ENCODE data around the gene CD68. TPM values are rescaled to one million over a fixed set of nuclear protein-coding genes. Genes with fewer than 3 reads are reported as not detected.

The CD68 gene
- total RNA-seq, 1 donor from 2014 or later, result 5.0 TPM

DNA sequence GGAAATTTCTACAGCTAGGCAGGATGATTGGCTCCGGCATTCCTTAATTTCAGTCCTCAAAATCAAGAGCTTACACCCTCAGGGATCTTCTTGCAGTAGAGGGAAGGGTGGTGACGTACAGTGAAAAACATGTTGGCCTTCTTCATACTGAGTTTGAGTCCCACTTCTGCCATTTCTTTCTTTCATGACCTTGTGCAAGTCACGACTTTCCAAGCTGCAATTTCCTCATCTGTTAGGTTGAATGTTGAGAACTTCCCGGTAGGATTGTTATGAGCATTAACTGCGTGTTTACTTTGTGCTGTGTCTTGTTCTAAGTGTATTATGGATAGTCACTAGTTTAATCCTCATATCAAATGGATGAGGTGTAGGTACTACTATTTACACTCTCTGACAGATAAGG, 9.9 kb upstream of the CD68 start:
- Mint-ChIP-seq H3K36me3 (peaks cover 25% of the 10 kb centered on the region), H3K27ac (no peak overlapping the region), H3K9me3 (no peaks in the 10 kb centered on the region), H3K4me3 (no peak overlapping the region), H3K4me1 (ENCODE audit: unreplicated experiment) (peaks cover 13% of the 10 kb centered on the region), H3K27me3 (peaks cover 6% of the 10 kb centered on the region)
- DNase-seq (ENCODE audit: extremely low spot score, unreplicated experiment), result no peak
- TF ChIP-seq, protein P1, sequence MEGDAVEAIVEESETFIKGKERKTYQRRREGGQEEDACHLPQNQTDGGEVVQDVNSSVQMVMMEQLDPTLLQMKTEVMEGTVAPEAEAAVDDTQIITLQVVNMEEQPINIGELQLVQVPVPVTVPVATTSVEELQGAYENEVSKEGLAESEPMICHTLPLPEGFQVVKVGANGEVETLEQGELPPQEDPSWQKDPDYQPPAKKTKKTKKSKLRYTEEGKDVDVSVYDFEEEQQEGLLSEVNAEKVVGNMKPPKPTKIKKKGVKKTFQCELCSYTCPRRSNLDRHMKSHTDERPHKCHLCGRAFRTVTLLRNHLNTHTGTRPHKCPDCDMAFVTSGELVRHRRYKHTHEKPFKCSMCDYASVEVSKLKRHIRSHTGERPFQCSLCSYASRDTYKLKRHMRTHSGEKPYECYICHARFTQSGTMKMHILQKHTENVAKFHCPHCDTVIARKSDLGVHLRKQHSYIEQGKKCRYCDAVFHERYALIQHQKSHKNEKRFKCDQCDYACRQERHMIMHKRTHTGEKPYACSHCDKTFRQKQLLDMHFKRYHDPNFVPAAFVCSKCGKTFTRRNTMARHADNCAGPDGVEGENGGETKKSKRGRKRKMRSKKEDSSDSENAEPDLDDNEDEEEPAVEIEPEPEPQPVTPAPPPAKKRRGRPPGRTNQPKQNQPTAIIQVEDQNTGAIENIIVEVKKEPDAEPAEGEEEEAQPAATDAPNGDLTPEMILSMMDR (conservative IDR thresholded peaks at IDR 0.05), result no peak

DNA sequence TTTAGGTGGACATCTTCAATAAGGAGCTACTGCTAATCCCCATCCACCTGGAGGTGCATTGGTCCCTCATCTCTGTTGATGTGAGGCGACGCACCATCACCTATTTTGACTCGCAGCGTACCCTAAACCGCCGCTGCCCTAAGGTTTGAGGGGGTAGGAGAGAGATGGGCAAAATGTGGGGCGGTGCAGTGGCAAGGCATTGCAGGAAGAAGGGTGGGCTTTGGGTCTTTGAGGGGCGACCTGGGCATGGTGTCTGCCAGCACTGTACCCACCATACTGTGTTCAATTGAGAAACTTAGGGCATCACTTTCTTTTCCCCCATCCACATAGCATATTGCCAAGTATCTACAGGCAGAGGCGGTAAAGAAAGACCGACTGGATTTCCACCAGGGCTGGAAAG, 9.1 kb upstream of the CD68 start:
- H3K27ac Mint-ChIP-seq, result no peak overlapping the region
- H3K36me3 Mint-ChIP-seq, result peaks cover 31% of the 10 kb centered on the region
- H3K27me3 Mint-ChIP-seq, result peaks cover 6% of the 10 kb centered on the region
- no peak for DNase-seq (ENCODE audit: extremely low spot score, unreplicated experiment)
- TF ChIP-seq, protein P1 (conservative IDR thresholded peaks at IDR 0.05), result no peak
- H3K4me1 Mint-ChIP-seq (ENCODE audit: unreplicated experiment), result peaks cover 20% of the 10 kb centered on the region
- no peaks in the 10 kb centered on the region for H3K9me3 Mint-ChIP-seq
- H3K4me3 Mint-ChIP-seq, result no peak overlapping the region

DNA sequence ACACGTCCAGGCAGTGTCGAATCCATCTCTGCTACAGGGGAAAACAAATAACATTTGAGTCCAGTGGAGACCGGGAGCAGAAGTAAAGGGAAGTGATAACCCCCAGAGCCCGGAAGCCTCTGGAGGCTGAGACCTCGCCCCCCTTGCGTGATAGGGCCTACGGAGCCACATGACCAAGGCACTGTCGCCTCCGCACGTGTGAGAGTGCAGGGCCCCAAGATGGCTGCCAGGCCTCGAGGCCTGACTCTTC, 7.2 kb upstream of the CD68 start:
- no peak for DNase-seq (ENCODE audit: extremely low spot score, unreplicated experiment)
- Mint-ChIP-seq H3K27ac (peak overlapping the region; percentile 100), H3K36me3 (peaks cover 45% of the 10 kb centered on the region), H3K4me1 (ENCODE audit: unreplicated experiment) (peaks cover 30% of the 10 kb centered on the region), H3K9me3 (no peaks in the 10 kb centered on the region), H3K4me3 (peak overlapping the region; percentile 99), H3K27me3 (peaks cover 6% of the 10 kb centered on the region)
- TF ChIP-seq, protein P1 (conservative IDR thresholded peaks at IDR 0.05), result no peak

DNA sequence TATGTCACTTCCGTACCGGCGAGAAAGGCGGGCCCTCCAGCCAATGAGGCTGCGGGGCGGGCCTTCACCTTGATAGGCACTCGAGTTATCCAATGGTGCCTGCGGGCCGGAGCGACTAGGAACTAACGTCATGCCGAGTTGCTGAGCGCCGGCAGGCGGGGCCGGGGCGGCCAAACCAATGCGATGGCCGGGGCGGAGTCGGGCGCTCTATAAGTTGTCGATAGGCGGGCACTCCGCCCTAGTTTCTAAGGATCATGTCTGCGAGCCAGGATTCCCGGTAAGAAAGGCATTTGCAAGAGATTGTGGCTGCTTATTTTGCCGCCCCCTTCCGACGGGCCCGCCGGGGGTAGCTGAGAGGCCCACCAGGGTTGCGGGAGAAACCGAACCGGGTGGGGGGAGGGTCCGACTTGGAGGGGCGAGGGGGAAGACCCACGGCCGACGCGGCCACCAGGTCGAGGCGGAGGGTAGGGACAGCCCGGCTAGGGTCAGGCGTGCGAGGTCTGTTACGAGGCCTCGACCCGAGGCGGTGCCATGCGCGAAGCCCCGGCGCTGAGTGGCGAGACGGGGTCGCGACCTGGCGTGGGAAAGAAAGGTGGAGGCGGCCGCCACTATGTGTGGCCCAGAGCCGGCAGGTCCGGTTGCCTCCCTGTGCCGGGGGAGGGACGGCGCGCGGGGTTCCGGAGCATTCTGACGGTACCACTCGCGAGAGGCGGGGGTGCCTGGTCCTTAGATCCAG, 6.7 kb upstream of the CD68 start:
- peaks cover 6% of the 10 kb centered on the region for H3K27me3 Mint-ChIP-seq
- peaks cover 31% of the 10 kb centered on the region for H3K4me1 Mint-ChIP-seq (ENCODE audit: unreplicated experiment)
- H3K4me3 Mint-ChIP-seq, result peak overlapping the region; percentile 99
- no peaks in the 10 kb centered on the region for H3K9me3 Mint-ChIP-seq
- H3K36me3 Mint-ChIP-seq, result peaks cover 45% of the 10 kb centered on the region
- TF ChIP-seq, protein P1 (conservative IDR thresholded peaks at IDR 0.05), result no peak
- DNase-seq (ENCODE audit: extremely low spot score, unreplicated experiment), result peak; percentile 100
- peak overlapping the region; percentile 100 for H3K27ac Mint-ChIP-seq

DNA sequence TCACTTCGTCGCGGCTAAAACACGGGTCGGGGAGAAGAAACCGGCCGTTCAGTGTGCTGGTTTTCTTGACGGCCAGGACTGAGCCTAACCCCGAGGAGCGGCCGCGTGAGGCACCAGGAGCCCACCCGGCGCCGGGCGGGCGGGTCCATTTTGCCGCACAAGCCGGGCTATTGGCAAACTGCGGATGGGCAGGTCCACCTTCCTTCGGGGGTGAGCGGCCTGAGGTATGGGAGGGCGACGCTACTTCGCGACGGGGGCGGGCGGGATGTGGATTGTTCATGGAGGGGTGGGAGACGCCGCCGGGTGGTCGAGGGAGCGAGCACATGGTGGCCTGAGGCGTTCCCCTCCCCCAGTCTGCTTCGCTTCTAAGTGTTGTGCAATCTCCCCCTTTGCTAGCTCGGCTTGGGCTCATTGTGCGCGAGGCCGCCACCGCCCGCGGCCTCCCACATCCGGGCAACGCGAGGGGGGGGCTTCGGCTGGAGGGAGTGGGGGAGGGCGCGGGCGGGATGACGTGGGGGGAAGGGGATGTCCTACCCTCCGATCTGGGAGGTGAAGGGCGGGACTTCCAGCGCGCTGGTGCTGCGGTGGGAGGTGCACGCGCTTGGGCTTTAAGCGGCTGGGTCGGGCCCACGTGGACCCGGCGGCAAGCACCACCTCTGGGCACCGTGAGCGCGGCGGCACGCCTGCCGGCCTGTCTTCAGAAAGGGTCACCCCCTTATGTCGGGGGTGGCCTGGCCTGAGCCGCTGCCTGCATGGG, 5.9 kb upstream of the CD68 start:
- Mint-ChIP-seq H3K27ac (peak overlapping the region; percentile 100), H3K36me3 (peaks cover 50% of the 10 kb centered on the region), H3K4me3 (peak overlapping the region; percentile 99), H3K27me3 (peaks cover 6% of the 10 kb centered on the region), H3K9me3 (no peaks in the 10 kb centered on the region), H3K4me1 (ENCODE audit: unreplicated experiment) (peaks cover 38% of the 10 kb centered on the region)
- TF ChIP-seq, protein P1 (conservative IDR thresholded peaks at IDR 0.05), result no peak
- DNase-seq (ENCODE audit: extremely low spot score, unreplicated experiment), result peak; percentile 90

Measured in type B pancreatic cell (in vitro differentiated cells).